Mucosa of rectum (tissue), 2 donors: ENCODE data around the gene TBC1D17.

ENCODE experiments used
- H3K27ac ChIP-seq, 2 donors: one replicate each; pipeline ENCODE4 v1.7.0; 2013; ENCODE audit warnings: inconsistent platforms in 2 of 2, low read depth in 2 of 2, low read length in 2 of 2
- H3K27me3 ChIP-seq, 2 donors: one replicate each; pipeline ENCODE4 v1.7.0; 2013; ENCODE audit warnings: low read length in 2 of 2; ENCODE audit not compliant: control insufficient read depth in 2 of 2, insufficient read depth in 2 of 2
- H3K36me3 ChIP-seq, 2 donors: one replicate each; pipeline ENCODE4 v1.7.0; 2013; ENCODE audit warnings: low read length in 2 of 2; ENCODE audit not compliant: control insufficient read depth in 2 of 2, insufficient read depth in 2 of 2
- H3K4me1 ChIP-seq, 2 donors: one replicate each; pipeline ENCODE4 v1.7.0; 2013; ENCODE audit warnings: low read length in 2 of 2, mild to moderate bottlenecking in 1 of 2; ENCODE audit not compliant: control insufficient read depth in 2 of 2, insufficient read depth in 2 of 2
- H3K4me3 ChIP-seq, 2 donors: one replicate each; pipeline ENCODE4 v1.7.0; 2013; ENCODE audit warnings: low read length in 2 of 2
- H3K9ac ChIP-seq, 2 donors: one replicate each; pipeline ENCODE4 v1.7.0; 2013; ENCODE audit warnings: low read length in 2 of 2, low read depth in 1 of 2, mild to moderate bottlenecking in 1 of 2
- H3K9me3 ChIP-seq, 2 donors: one replicate each; pipeline ENCODE4 v1.7.0; 2013; ENCODE audit warnings: low read length in 2 of 2; ENCODE audit not compliant: control insufficient read depth in 2 of 2
- donor health status: healthy.
- donor health status: Normal muscosa, but diverticular disease.

The TBC1D17 gene

GRCh38 chr19:49875857-49876421 lies 1.6 kb upstream of the TBC1D17 start:
- Histone ChIP-seq H3K36me3 (peaks cover 19 to 22% of the 10 kb centered on the region in 2 donors), H3K9me3 (no peaks in the 10 kb centered on the region), H3K4me3 (peak overlapping the region; percentile 99), H3K4me1 (peaks cover 18% of the 10 kb centered on the region in 2 donors), H3K27me3 (no peaks in the 10 kb centered on the region), H3K27ac (peak overlapping the region; percentile 98 to 99), H3K9ac (peak overlapping the region; percentile 99 to 100)

GRCh38 chr19:49876422-49877019 lies 981 bp upstream of the TBC1D17 start:
- H3K4me3 ChIP-seq, result peak overlapping the region; percentile 99
- peak overlapping the region; percentile 98 to 99 for H3K27ac ChIP-seq
- H3K9me3 ChIP-seq, result no peaks in the 10 kb centered on the region
- peaks cover 16 to 18% of the 10 kb centered on the region in 2 donors for H3K4me1 ChIP-seq
- peak overlapping the region; percentile 99 to 100 for H3K9ac ChIP-seq
- H3K27me3 ChIP-seq, result no peaks in the 10 kb centered on the region
- H3K36me3 ChIP-seq, result peaks cover 24 to 25% of the 10 kb centered on the region in 2 donors

GRCh38 chr19:49877879-49878743 lies 609 bp downstream of the TBC1D17 start:
- Histone ChIP-seq H3K9ac (peak overlapping the region; percentile 86 to 98), H3K9me3 (no peaks in the 10 kb centered on the region), H3K4me1 (peaks cover 16 to 18% of the 10 kb centered on the region in 2 donors), H3K27ac (peak overlapping the region; percentile 98 to 99), H3K4me3 (peak overlapping the region; percentile 97 to 99), H3K36me3 (peaks cover 38 to 40% of the 10 kb centered on the region in 2 donors), H3K27me3 (no peaks in the 10 kb centered on the region)

GRCh38 chr19:49878744-49879070 lies 1.2 kb downstream of the TBC1D17 start:
- H3K4me3 ChIP-seq, result peak overlapping the region; percentile 97 to 99
- H3K27me3 ChIP-seq, result no peaks in the 10 kb centered on the region
- peaks cover 44 to 46% of the 10 kb centered on the region in 2 donors for H3K36me3 ChIP-seq
- H3K27ac ChIP-seq, result peak overlapping the region in 1 of 2 donors; percentile 99
- no peak overlapping the region for H3K9ac ChIP-seq
- no peaks in the 10 kb centered on the region for H3K9me3 ChIP-seq
- peaks cover 16 to 18% of the 10 kb centered on the region in 2 donors for H3K4me1 ChIP-seq

GRCh38 chr19:49879243-49879963 lies 1.9 kb downstream of the TBC1D17 start:
- no peak overlapping the region for H3K27ac ChIP-seq
- peaks cover 51 to 53% of the 10 kb centered on the region in 2 donors for H3K36me3 ChIP-seq
- H3K9ac ChIP-seq, result no peak overlapping the region
- peaks cover 16 to 18% of the 10 kb centered on the region in 2 donors for H3K4me1 ChIP-seq
- no peaks in the 10 kb centered on the region for H3K27me3 ChIP-seq
- no peaks in the 10 kb centered on the region for H3K9me3 ChIP-seq
- no peak overlapping the region for H3K4me3 ChIP-seq

- Histone ChIP-seq H3K27ac (no peak overlapping the region), H3K9ac (no peak overlapping the region), H3K4me3 (no peak overlapping the region), H3K4me1 (peaks cover 13 to 17% of the 10 kb centered on the region in 2 donors), H3K27me3 (no peaks in the 10 kb centered on the region), H3K36me3 (peaks cover 56 to 59% of the 10 kb centered on the region in 2 donors), H3K9me3 (no peaks in the 10 kb centered on the region)
Observed at GRCh38 chr19:49880162-49880869, 2.8 kb downstream of the TBC1D17 start.

GRCh38 chr19:49881186-49881585 lies 3.7 kb downstream of the TBC1D17 start:
- Histone ChIP-seq H3K27ac (no peak overlapping the region), H3K9me3 (no peaks in the 10 kb centered on the region), H3K36me3 (peaks cover 56 to 59% of the 10 kb centered on the region in 2 donors), H3K9ac (no peak overlapping the region), H3K4me1 (peaks cover 7 to 11% of the 10 kb centered on the region in 2 donors), H3K27me3 (no peaks in the 10 kb centered on the region), H3K4me3 (no peak overlapping the region)

GRCh38 chr19:49881672-49882394 lies 4.3 kb downstream of the TBC1D17 start:
- peaks cover 56 to 59% of the 10 kb centered on the region in 2 donors for H3K36me3 ChIP-seq
- H3K9ac ChIP-seq, result no peak overlapping the region
- H3K4me1 ChIP-seq, result peaks cover 7 to 11% of the 10 kb centered on the region in 2 donors
- H3K9me3 ChIP-seq, result no peaks in the 10 kb centered on the region
- no peaks in the 10 kb centered on the region for H3K27me3 ChIP-seq
- H3K4me3 ChIP-seq, result no peak overlapping the region
- no peak overlapping the region for H3K27ac ChIP-seq

- no peak overlapping the region for H3K9ac ChIP-seq
- peaks cover 56 to 59% of the 10 kb centered on the region in 2 donors for H3K36me3 ChIP-seq
- no peaks in the 10 kb centered on the region for H3K27me3 ChIP-seq
- H3K4me1 ChIP-seq, result peaks cover 7 to 11% of the 10 kb centered on the region in 2 donors
- H3K9me3 ChIP-seq, result no peaks in the 10 kb centered on the region
- no peak overlapping the region for H3K27ac ChIP-seq
- H3K4me3 ChIP-seq, result no peak overlapping the region
Observed at GRCh38 chr19:49882643-49883042, 5.1 kb downstream of the TBC1D17 start.
